Activated CD4-positive, CD25-positive, alpha-beta regulatory T cell treated with anti-CD3 and anti-CD28 coated beads, Interleukin-2, amount 50 U/mL, for 16 hours (primary cell): ENCODE measurements around the gene HAPLN2.
"Not testable (repeated sequence)": the region's sequence is repeated elsewhere in the genome, so short reads cannot be mapped to it uniquely, and the experiment has no call there.

Experiments used
- DNase-seq: peaks from one replicate; pipeline ENCODE4 v3.0.0-alpha.2; 2020; ENCODE audit warnings: low read depth, low spot score

HAPLN2 gene

DNA sequence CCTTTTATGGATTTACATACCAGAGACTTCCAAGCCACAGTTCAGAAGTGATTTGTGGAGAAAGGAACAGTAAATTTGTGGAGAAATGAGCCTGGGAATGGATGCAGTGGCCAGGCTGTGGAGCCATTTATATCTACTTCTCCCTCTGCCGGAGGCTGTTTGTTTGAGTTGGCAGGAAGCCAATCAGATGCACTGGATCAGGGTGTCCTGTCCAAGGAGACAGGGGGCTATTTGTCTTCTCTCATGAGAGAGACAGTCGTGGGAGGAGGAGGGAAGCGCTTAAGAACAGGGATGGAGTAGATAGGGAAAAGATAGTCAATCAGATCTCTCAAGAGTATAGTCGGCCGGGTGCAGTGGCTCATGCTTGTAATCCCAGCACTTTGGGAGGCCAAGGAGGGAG, 2.8 kb upstream of the HAPLN2 start:
- no peak for DNase-seq

GRCh38 chr1:156619582-156619955, 354 bp downstream of the HAPLN2 start:
- DNase-seq = no peak

DNA sequence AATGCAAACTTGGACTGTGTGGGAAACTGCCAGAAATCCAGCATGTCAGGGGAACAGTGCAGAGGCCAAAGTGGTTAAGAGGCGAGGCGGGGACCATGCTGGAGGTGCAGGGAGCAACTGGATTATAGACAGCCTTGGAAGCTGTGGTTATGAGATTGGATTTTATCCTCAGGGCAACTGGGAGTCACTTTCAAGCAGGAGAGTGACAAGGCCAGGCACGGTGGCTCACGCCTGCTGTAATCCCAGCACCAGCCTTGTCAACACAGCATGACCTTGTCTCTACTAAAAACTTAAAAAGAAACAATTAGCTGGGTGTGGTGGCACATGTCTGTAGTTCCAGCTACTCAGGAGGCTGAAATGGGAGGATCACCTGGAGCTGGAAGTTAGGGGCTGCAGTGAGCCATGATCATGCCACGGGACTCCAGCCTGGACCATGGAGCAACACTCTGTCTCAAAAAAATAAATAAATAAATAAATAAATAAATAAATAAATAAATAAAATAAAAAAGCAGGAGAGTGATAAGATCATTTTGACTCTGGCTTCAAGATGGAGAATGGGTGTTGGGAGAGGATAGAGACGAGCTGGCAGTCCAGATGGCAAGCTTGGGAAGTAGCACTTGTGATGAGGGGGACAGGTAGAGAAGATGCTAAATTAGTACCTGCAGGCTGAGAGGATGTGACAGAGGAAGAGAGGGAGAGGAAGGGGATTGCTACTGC, 3.5 kb downstream of the HAPLN2 start:
- no peak for DNase-seq

DNA sequence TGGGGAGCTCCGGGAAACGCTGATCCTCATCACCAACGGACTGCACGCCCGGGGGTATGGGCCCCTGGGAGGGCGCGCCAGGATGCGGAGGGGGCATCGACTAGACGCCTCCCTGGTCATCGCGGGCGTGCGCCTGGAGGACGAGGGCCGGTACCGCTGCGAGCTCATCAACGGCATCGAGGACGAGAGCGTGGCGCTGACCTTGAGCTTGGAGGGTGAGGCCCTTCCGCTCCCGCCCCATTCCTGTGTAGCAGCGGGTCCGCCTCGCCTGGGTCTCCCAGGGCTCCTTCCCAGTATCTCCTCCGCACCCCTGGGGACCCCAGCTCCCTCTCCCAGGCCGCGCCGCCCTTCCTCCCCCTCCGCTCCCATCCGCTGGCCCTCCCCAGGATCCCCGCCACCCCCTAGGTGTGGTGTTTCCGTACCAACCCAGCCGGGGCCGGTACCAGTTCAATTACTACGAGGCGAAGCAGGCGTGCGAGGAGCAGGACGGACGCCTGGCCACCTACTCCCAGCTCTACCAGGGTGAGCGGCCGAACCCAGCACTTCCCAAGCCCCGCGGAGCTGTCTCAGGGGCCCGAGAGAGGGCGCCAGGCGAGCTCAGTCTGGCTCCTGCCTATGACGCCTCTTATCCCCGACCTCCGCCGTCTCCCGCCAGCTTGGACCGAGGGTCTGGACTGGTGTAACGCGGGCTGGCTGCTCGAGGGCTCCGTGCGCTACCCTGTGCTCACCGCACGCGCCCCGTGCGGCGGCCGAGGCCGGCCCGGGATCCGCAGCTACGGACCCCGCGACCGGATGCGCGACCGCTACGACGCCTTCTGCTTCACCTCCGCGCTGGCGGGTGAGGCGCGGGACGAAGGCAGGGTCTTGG, 5.0 kb downstream of the HAPLN2 start:
- no peak for DNase-seq

DNA sequence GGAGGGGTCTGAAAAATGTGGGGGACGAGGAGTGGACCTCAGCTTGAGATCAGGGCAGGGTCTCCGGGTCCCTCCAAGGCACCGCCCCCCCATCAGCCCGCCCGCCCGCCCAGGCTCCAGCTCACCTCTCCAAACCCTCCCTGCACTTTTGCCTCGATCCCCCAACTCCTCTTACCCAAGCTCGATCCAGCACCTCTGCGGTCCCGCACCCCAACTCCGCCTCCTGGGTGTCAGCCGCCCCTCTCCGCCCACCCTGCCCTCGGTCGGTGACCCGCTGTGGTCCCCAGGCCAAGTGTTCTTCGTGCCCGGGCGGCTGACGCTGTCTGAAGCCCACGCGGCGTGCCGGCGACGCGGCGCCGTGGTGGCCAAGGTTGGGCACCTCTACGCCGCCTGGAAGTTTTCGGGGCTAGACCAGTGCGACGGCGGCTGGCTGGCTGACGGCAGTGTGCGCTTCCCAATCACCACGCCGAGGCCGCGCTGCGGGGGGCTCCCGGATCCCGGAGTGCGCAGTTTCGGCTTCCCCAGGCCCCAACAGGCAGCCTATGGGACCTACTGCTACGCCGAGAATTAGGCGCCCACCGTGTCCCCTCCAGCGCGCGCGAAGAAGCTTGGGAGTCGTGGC, 5.7 kb downstream of the HAPLN2 start:
- DNase-seq = no peak

DNA sequence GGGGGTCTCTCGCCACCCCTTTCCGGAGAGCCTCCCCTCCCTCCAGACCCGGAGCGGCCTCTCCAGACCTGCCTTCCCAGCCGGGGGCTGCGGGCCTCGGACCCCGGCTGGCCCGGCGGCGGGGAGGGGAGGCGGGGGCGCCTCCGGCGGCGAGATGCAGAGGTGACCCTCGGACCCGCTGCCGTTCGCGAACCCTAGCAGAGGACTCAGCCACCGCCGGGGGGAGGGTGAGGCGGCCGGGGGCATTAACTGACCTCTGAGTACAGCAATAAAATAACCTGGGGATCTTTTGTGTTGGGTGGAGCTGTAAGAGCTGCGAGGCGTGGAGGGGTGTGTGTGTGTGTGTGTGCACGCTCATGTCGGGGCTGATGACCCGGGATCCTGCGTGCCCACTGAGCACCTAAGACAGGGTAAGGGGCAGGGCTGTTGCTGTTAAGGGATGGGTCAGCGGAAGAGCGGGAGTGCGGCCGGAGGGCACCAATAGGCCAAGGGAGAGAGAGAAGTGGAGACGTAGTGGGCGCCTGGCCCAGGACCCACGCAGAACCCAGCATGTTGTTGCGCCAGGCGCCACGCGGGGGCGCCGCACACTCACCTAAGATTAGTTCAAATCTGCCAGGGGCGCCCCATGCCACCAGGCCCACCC, 6.3 kb downstream of the HAPLN2 start:
- peak; percentile 23 for DNase-seq

DNA sequence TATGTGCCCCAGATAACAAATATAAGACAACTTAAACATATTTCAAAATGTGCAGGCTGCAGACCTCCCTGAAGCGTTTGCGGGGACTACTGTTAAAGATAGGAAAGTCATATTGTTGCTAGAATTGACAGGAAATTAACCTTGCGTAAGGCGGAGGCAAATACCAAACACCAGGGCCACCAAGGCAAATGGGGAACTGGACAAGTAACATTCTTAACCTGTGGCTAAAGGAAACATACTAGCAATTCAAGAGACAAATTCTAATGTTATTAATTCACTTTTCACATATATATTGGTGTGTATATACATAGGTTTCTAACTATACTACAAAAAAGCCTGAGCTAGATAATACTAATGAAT, 6.8 kb downstream of the HAPLN2 start:
- no peak for DNase-seq

- no peak for DNase-seq
Measured at GRCh38 chr1:156627313-156627880, 8.2 kb downstream of the HAPLN2 start.

GRCh38 chr1:156629823-156630449, 10.7 kb downstream of the HAPLN2 start:
- DNase-seq = no peak

DNA sequence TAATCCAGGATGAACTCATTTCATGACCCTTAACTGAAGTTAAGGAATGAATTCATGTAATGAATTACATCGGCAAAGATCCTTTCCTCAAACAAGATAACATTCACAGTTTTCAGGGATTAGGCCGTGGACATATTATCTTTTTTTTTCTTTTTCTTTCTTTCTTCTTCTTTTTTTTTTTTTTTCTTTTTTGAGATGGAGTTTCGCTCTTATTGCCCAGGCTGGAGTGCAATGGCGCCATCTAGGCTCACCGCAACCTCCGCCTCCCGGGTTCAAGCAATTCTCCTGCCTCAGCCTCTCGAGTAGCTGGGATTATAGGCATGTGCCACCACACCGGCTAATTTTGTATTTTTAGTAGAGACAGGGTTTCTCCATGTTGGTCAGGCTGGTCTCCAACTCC, 11.9 kb downstream of the HAPLN2 start:
- DNase-seq = not testable (repeated sequence)

DNA sequence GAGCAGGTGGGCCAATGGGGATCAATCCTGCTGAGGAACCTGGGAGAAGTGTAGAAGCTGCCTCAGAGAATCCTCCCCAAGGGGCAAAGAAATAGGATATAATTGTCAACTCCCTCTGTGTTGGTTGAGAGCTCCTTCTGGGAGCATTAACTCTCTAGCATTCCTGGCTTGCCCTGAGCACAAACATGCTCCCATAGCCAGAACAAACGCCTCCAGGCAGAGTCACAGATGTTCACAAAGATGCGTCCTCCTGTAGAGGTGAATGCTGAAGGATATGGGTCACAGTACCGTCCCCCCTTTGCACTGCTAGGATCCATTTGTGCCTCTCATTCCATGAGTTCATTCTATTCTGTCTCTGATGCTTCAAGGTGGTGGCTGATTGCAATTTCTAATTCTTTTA, 13.1 kb downstream of the HAPLN2 start:
- DNase-seq = no peak

GRCh38 chr1:156638189-156638985, 19.2 kb downstream of the HAPLN2 start:
- no peak for DNase-seq

GRCh38 chr1:156639601-156640101, 20.4 kb downstream of the HAPLN2 start:
- DNase-seq = no peak

DNA sequence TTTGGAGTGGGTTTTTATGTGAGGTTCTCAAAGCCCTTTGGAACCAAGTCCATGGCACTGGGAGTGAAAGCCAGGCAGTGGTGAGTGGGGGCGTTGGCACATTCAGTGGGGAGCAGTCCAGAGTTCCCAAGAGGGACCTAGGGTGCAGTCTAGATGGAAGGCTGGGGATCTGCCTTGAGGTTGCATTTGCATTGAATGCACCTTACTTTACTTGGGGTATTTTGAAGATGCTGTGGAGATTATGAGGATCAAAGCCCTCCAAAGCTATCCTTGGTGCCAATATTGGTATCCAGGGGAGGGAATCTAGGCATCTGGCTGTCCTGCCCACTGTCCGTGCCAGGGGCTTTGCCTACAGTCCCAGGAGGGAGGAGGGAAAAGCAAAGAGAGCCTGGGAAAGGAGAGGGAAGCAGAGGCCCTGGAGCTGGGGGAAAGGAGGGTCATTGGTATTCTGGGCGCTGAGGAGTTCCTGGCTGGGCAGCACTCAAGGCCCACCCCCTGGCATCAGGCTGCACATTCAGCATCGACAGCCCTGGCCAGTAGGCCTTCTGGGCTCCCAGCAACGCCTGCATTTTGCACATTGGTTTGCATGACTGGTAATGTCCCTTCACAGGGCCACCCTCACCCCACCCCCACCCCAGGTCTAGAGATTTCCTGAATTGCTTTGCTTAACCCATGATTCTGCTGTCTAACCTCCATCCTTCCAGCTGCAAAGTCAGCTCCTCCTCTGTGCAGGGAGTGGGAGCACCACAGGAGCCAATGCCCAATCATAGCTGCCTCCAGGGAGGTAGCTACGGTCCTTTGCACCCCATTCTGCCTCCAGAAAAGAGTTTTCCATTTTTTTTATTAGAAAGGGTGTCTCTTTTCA, 21.9 kb downstream of the HAPLN2 start:
- no peak for DNase-seq

DNA sequence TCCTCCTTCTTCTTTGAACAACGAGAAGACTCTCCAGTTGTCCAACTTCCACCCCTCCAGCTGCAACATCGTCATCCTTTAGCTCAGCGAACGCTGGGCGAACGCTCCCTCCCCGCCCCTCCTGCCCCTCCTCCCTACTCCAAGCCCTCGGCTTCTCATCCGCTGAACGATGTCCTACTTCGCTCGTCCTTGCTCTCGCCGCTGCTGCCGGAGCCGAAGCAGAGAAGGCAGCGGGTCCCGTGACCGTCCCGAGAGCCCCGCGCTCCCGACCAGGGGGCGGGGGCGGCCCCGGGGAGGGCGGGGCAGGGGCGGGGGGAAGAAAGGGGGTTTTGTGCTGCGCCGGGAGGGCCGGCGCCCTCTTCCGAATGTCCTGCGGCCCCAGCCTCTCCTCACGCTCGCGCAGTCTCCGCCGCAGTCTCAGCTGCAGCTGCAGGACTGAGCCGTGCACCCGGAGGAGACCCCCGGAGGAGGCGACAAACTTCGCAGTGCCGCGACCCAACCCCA, 22.6 kb downstream of the HAPLN2 start, which contains the start of gene BCAN:
Gene BCAN, plus strand, starts transcription at position 357 of the 504 bp plus-strand sequence. CDS start 3,938 bp downstream, outside the sequence.
- no peak for DNase-seq

GRCh38 chr1:156642265-156643048, 23.2 kb downstream of the HAPLN2 start:
- no peak for DNase-seq

GRCh38 chr1:156643049-156643777, 24.0 kb downstream of the HAPLN2 start:
- DNase-seq = no peak

DNA sequence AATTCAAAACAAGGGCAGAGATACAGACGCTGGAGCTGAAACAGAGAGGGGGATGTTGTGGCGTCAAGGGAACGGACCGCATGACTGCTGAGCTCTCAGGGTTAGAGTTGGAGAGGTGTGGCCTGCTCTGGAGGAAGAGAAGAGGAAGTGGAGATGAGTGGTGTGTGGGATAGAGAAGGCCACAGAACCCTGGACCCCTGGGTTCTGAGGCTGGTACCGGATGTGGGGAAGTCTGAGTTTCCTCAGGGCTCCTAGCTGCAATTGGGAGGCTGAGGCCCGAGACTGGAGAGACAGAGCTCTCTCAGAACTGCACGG, 24.5 kb downstream of the HAPLN2 start:
- DNase-seq = no peak
